HG02840 (cell line): Measurements from ENCODE around the gene APBA1.
A peak's percentile ranks its signal among the peaks of the same experiment; 100 is the strongest.

Experiments used
- ATAC-seq: cut with Tn5 transposase; IDR thresholded peaks from one replicate; pipeline ENCODE4 v1.9.1; 2021; ENCODE audit warnings: mild to moderate bottlenecking, moderate library complexity, moderate number of reproducible peaks; ENCODE audit not compliant: unreplicated experiment, low FRiP score

The APBA1 gene

GRCh38 chr9:69671879-69672595 lies at the start of gene APBA1:
Gene APBA1, minus strand, starts transcription at chr9:69672371.
- peak; percentile 23 for ATAC-seq

GRCh38 chr9:69719983-69720382 lies 47.8 kb upstream of the APBA1 start:
- ATAC-seq = no peak

- no peak for ATAC-seq
Measured at GRCh38 chr9:69719367-69719766, 47.2 kb upstream of the APBA1 start.

- no peak for ATAC-seq
Measured at GRCh38 chr9:69718218-69718617, 46.0 kb upstream of the APBA1 start.

GRCh38 chr9:69715825-69716224 lies 43.7 kb upstream of the APBA1 start:
- ATAC-seq = no peak

GRCh38 chr9:69715096-69715495 lies 42.9 kb upstream of the APBA1 start:
- no peak for ATAC-seq

GRCh38 chr9:69697475-69697874 lies 25.3 kb upstream of the APBA1 start:
- ATAC-seq = no peak

GRCh38 chr9:69696802-69697201 lies 24.6 kb upstream of the APBA1 start:
- no peak for ATAC-seq

- no peak for ATAC-seq
Measured at GRCh38 chr9:69689991-69690538, 17.9 kb upstream of the APBA1 start.

- ATAC-seq = no peak
Measured at GRCh38 chr9:69683927-69684326, 11.8 kb upstream of the APBA1 start.

GRCh38 chr9:69678843-69679538 lies 6.8 kb upstream of the APBA1 start:
- no peak for ATAC-seq

GRCh38 chr9:69677931-69678330 lies 5.8 kb upstream of the APBA1 start:
- ATAC-seq = no peak

- ATAC-seq = no peak
Measured at GRCh38 chr9:69675563-69675962, 3.4 kb upstream of the APBA1 start.

GRCh38 chr9:69674716-69675438 lies 2.7 kb upstream of the APBA1 start:
- no peak for ATAC-seq

- no peak for ATAC-seq
Measured at GRCh38 chr9:69674112-69674685, 2.0 kb upstream of the APBA1 start.

GRCh38 chr9:69673311-69673640 lies 1.1 kb upstream of the APBA1 start:
- ATAC-seq = no peak

GRCh38 chr9:69672596-69673310 lies 582 bp upstream of the APBA1 start:
- ATAC-seq = peak; percentile 87

GRCh38 chr9:69671311-69671878 lies 776 bp downstream of the APBA1 start:
- ATAC-seq = no peak

GRCh38 chr9:69667306-69667705 lies 4.9 kb downstream of the APBA1 start:
- ATAC-seq = no peak

- ATAC-seq = no peak
Measured at GRCh38 chr9:69660304-69660703, 11.9 kb downstream of the APBA1 start.
